ENCODE data around the gene GDPD2. TPM values are rescaled to one million over a fixed set of nuclear protein-coding genes. Genes with fewer than 3 reads are reported as not detected.

GDPD2 gene
- total and polyA plus RNA-seq, 11 donors, result not detected

DNA sequence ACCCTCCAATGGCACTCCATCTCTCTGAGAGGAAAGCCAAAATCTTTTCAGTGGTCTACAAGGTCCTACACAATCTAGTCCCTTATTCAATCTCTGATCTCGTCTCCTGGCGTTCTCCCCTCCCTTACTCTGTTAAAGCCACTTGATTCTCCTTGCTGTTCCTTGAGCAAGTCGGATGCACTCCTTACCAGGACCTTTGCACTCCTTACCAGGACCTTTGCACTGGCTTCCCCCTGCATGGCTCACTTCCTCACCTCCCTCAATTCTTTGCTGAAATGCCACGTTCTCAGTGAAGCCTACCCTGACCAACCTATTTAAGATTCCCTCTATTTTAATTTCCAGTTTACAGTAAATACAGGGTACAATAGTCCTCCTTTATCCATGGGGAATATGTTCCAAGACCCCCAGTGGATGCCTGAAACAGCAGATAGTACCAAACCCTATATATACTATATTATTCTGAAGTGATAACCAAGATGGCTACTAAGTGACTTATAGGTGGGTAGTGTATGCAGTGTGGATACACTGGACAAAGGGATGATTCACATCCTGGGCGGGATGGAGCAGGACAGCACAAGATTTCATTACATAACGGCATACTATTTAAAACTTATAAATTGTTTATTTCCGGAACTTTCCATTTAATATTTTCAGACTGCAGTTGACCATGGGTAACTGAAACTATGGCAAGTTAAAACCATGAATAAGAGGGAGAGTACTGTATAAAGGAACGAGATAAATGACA, 15.0 kb downstream of the GDPD2 start:
- H3K36me3 ChIP-seq, result no peaks in the 10 kb centered on the region
- no peaks in the 10 kb centered on the region for H3K9me3 ChIP-seq
- H3K27ac ChIP-seq, result no peak overlapping the region
- H3K27me3 ChIP-seq, result peaks cover 0 to 35% (median 0%) of the 10 kb centered on the region in 9 donors
- no peak for DNase-seq
- H3K4me1 ChIP-seq, result peaks cover 0 to 20% (median 3%) of the 10 kb centered on the region in 12 donors
- H3K4me3 ChIP-seq, result no peak overlapping the region
- TF ChIP-seq, protein P1, sequence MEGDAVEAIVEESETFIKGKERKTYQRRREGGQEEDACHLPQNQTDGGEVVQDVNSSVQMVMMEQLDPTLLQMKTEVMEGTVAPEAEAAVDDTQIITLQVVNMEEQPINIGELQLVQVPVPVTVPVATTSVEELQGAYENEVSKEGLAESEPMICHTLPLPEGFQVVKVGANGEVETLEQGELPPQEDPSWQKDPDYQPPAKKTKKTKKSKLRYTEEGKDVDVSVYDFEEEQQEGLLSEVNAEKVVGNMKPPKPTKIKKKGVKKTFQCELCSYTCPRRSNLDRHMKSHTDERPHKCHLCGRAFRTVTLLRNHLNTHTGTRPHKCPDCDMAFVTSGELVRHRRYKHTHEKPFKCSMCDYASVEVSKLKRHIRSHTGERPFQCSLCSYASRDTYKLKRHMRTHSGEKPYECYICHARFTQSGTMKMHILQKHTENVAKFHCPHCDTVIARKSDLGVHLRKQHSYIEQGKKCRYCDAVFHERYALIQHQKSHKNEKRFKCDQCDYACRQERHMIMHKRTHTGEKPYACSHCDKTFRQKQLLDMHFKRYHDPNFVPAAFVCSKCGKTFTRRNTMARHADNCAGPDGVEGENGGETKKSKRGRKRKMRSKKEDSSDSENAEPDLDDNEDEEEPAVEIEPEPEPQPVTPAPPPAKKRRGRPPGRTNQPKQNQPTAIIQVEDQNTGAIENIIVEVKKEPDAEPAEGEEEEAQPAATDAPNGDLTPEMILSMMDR (IDR thresholded peaks at IDR 0.05), result no peak
- TF ChIP-seq POLR2A (IDR thresholded peaks at IDR 0.05), result no peak
- ATAC-seq, result no peak
- WGBS, 4 donors, result 69 to 85% (median 78%) methylated on average over 8 of the region's 8 CpGs
- intact Hi-C loops (cut with DNase I), result loop anchor here in 3 of 10 donors (10.0 kb wide), 3 partner anchors 143 to 243 kb away; partner anchors contain the start of genes KIF4A (in 1 of the 3), PDZD11 (in 1 of the 3) and RAB41 (in 1 of the 3)

DNA sequence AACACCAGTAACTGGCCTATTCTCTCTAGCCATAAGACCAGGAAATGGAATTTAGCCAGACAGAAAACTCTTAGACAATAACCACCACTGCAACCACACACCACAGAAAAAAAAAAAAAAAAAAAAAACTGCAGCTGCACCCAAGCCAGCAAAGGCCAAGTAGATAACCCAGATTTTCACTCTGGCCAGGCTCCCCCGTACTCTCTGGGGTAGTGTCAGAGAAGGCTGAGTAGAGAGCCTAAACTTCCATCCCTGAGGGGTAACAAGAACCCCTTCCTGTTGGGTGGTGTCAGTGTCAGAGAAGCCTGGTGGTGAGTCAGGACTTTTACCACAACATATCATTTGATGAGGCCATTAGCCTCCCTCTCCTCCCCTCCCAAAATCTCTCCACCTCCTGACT, 15.9 kb downstream of the GDPD2 start:
- ATAC-seq, result no peak
- H3K36me3 ChIP-seq, result no peaks in the 10 kb centered on the region
- H3K4me1 ChIP-seq, result peaks cover 0 to 17% (median 0%) of the 10 kb centered on the region in 12 donors
- no peak overlapping the region for H3K27ac ChIP-seq
- peaks cover 0 to 44% (median 0%) of the 10 kb centered on the region in 9 donors for H3K27me3 ChIP-seq
- intact Hi-C loops (cut with DNase I), result loop anchor here in 3 of 10 donors (10.0 kb wide), 3 partner anchors 144 to 244 kb away; partner anchors contain the start of genes KIF4A (in 1 of the 3), PDZD11 (in 1 of the 3) and RAB41 (in 1 of the 3)
- DNase-seq, result no peak
- H3K4me3 ChIP-seq, result no peak overlapping the region
- WGBS, 4 donors, result 26 to 50% (median 40%) methylated on average over 1 of the region's 1 CpG
- H3K9me3 ChIP-seq, result no peaks in the 10 kb centered on the region
- TF ChIP-seq, protein P1 (IDR thresholded peaks at IDR 0.05), result no peak
- TF ChIP-seq POLR2A (IDR thresholded peaks at IDR 0.05), result no peak

DNA sequence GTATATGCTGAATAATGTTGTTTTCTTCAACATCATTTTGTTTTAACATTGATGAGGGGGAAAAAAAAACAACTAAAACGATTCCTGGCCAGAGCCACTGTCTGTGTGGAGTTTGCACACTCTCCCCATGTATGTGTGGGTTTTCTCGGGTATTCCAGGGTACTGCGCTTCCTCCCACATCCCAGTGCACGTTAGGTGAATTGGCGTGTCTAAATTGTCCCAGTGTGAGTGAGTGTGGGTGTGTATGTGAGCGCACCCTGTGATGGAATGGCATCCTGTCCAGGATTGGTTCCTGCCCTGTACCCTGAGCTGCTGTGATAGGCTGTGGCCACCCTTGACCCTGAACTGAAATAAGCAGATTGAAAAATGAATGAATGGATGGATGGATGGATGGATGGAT, 19.1 kb downstream of the GDPD2 start:
- no peak for ATAC-seq
- H3K27ac ChIP-seq, result no peak overlapping the region
- H3K4me1 ChIP-seq, result peaks cover 0 to 7% (median 0%) of the 10 kb centered on the region in 12 donors
- intact Hi-C loops (cut with DNase I), result no loop called here
- DNase-seq, result no peak
- no peaks in the 10 kb centered on the region for H3K36me3 ChIP-seq
- H3K9me3 ChIP-seq, result no peaks in the 10 kb centered on the region
- no peak overlapping the region for H3K4me3 ChIP-seq
- H3K27me3 ChIP-seq, result peaks cover 0 to 57% (median 8%) of the 10 kb centered on the region in 9 donors
- no peak for TF ChIP-seq POLR2A (IDR thresholded peaks at IDR 0.05)
- TF ChIP-seq, protein P1 (IDR thresholded peaks at IDR 0.05), result no peak
- 49 to 64% (median 62%) methylated on average over 6 of the region's 6 CpGs for WGBS, 4 donors

DNA sequence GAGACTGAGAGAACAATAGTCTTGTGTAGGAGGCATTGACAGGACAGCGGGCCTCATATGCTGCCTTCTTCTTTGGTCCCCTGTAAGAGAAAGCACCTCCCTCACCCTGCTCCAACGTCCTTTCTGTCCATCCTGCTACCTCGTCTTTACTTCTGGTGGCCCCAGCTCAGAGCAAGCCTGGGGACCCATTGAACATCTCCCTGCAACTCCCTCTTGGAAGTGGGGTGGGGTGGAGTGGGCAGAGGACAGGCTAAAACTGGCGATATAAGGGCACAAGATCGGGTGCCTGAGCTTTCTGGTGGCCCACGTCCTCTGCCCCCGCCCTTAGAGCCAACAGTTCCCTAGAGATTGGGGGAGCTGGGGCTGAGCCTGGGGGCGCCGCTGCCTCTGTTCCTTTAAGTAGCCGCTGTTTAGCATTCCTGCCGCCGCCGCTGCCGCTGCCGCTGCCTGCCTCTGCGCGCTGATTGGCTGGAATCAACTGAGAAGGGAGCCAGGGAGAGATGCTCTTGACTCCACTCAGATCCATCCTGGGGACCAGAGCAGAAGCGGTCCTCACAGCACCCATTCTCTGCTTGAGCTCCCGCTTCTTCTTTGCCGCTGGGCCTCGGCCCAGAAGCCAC, 21.3 kb downstream of the GDPD2 start, which contains the start of gene DLG3:
Gene DLG3, plus strand, starts transcription at position 510 of the 620 bp plus-strand sequence. CDS start 367 bp downstream, outside the sequence.
- TF ChIP-seq POLR2A (IDR thresholded peaks at IDR 0.05), result no peak
- TF ChIP-seq, protein P1 (IDR thresholded peaks at IDR 0.05), result no peak
- H3K36me3 ChIP-seq, result no peaks in the 10 kb centered on the region
- 7 to 36% (median 10%) methylated on average over 7 to 21 of the region's 21 CpGs for WGBS, 4 donors
- H3K27me3 ChIP-seq, result peaks cover 0 to 51% (median 8%) of the 10 kb centered on the region in 9 donors
- H3K4me1 ChIP-seq, result peaks cover 0 to 7% (median 0%) of the 10 kb centered on the region in 12 donors
- DNase-seq, result no peak
- no peaks in the 10 kb centered on the region for H3K9me3 ChIP-seq
- ATAC-seq, result peak in 3 of 4 donors; percentile 30 to 60 (median 58)
- intact Hi-C loops (cut with DNase I), result no loop called here
- no peak within 1 kb of the TSS for H3K27ac ChIP-seq
- peak within 1 kb of the TSS in 8 of 12 donors; percentile 5 to 42 (median 28) for H3K4me3 ChIP-seq

Measured in heart left ventricle (tissue), 16 donors.